HEK293 (cell line): ENCODE results near the gene SF3A1.

Source experiments
- ZNF121 ChIP-seq: fragments of 450-650 bp; formaldehyde crosslinking; IDR thresholded peaks from 2 replicates; pipeline ENCODE4 v1.5.1; 2016; ENCODE audit warnings: missing biosample characterization, missing genetic modification characterization
- ZNF184 ChIP-seq: fragments of 450-650 bp; IDR thresholded peaks from 2 replicates; pipeline ENCODE4 v1.5.1; 2018; ENCODE audit warnings: missing biosample characterization, mild to moderate bottlenecking, missing genetic modification characterization
- ZNF830 ChIP-seq: fragments of 450-650 bp; IDR thresholded peaks from 2 replicates; pipeline ENCODE4 v1.5.0; 2018; ENCODE audit warnings: missing biosample characterization, missing genetic modification characterization, low read depth, mild to moderate bottlenecking, moderate library complexity
- TF ChIP-seq, protein P1 (sequence below): fragments of 450-650 bp; formaldehyde crosslinking; IDR thresholded peaks from 2 replicates; pipeline ENCODE4 v1.5.1; 2016; ENCODE audit warnings: missing biosample characterization, missing genetic modification characterization

- TF ChIP-seq, protein P1, sequence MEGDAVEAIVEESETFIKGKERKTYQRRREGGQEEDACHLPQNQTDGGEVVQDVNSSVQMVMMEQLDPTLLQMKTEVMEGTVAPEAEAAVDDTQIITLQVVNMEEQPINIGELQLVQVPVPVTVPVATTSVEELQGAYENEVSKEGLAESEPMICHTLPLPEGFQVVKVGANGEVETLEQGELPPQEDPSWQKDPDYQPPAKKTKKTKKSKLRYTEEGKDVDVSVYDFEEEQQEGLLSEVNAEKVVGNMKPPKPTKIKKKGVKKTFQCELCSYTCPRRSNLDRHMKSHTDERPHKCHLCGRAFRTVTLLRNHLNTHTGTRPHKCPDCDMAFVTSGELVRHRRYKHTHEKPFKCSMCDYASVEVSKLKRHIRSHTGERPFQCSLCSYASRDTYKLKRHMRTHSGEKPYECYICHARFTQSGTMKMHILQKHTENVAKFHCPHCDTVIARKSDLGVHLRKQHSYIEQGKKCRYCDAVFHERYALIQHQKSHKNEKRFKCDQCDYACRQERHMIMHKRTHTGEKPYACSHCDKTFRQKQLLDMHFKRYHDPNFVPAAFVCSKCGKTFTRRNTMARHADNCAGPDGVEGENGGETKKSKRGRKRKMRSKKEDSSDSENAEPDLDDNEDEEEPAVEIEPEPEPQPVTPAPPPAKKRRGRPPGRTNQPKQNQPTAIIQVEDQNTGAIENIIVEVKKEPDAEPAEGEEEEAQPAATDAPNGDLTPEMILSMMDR (tag by site-specific recombination): no peak
- TF ChIP-seq ZNF830 (tag by site-specific recombination) (no peak), ZNF184 (no peak), ZNF121 (no peak)
Measured at GRCh38 chr22:30392661-30393321, 36.1 kb upstream of the SF3A1 start.
